GM19025 (cell line): ENCODE measurements around the gene THADA.

Source experiments
- ATAC-seq: cut with Tn5 transposase; IDR thresholded peaks from one replicate; pipeline ENCODE4 v1.9.1; 2021; ENCODE audit warnings: mild to moderate bottlenecking, low read depth, moderate library complexity; ENCODE audit not compliant: unreplicated experiment

The THADA gene

GRCh38 chr2:43221763-43222474, 373.9 kb downstream of the THADA start:
- no peak for ATAC-seq

- no peak for ATAC-seq
These were observed 374.6 kb downstream of the THADA start for GRCh38 chr2:43221124-43221762.

GRCh38 chr2:43220760-43221123, 375.1 kb downstream of the THADA start:
- no peak for ATAC-seq

- no peak for ATAC-seq
These were observed 375.5 kb downstream of the THADA start for GRCh38 chr2:43220229-43220751.

GRCh38 chr2:43219383-43220228, 376.2 kb downstream of the THADA start:
- peak; percentile 54 for ATAC-seq

GRCh38 chr2:43218702-43219382, 377.0 kb downstream of the THADA start:
- no peak for ATAC-seq

- no peak for ATAC-seq
These were observed 377.6 kb downstream of the THADA start for GRCh38 chr2:43218155-43218701.

- ATAC-seq, result no peak
These were observed 378.3 kb downstream of the THADA start for GRCh38 chr2:43217228-43218154.

- no peak for ATAC-seq
These were observed 379.2 kb downstream of the THADA start for GRCh38 chr2:43216629-43217028.

GRCh38 chr2:43215673-43216255, 380.1 kb downstream of the THADA start:
- no peak for ATAC-seq

GRCh38 chr2:43214253-43214652, 381.6 kb downstream of the THADA start:
- no peak for ATAC-seq

- no peak for ATAC-seq
These were observed 382.9 kb downstream of the THADA start for GRCh38 chr2:43212931-43213330.

GRCh38 chr2:43212216-43212835, 383.5 kb downstream of the THADA start:
- ATAC-seq, result no peak

- ATAC-seq, result no peak
These were observed 385.2 kb downstream of the THADA start for GRCh38 chr2:43210467-43211303.

GRCh38 chr2:43210125-43210466, 385.7 kb downstream of the THADA start:
- no peak for ATAC-seq

GRCh38 chr2:43209204-43209717, 386.6 kb downstream of the THADA start:
- ATAC-seq, result no peak

GRCh38 chr2:43207553-43208300, 388.1 kb downstream of the THADA start:
- ATAC-seq, result no peak
